ENCODE data around the gene CSNK1G1. TPM values are rescaled to one million over a fixed set of nuclear protein-coding genes. Genes with fewer than 3 reads are reported as not detected.
"Not testable (repeated sequence)": the region's sequence is repeated elsewhere in the genome, so short reads cannot be mapped to it uniquely, and the experiment has no call there.

The CSNK1G1 gene
- total RNA-seq, 5 donors from 2014 or later (not counting 1 experiment from before 2014, with no cell fraction given): 22.3 to 25.6 (median 23.6) TPM

GRCh38 chr15:64122444-64122843 lies 233.5 kb downstream of the CSNK1G1 start:
- ChIA-PET CTCF (no interaction called here), POLR2A (no interaction called here)
- Histone ChIP-seq H3K4me1 (ENCODE audit: control insufficient read depth in 1 of 2, extremely low read depth in 1 of 2, insufficient read depth in 2 of 2, low read length in 2 of 2) (no peaks in the 10 kb centered on the region), H3K27me3 (replicated peaks in 1 of 2; ENCODE audit: control insufficient read depth in 2 of 2, extremely low read depth in 1 of 2, insufficient read depth in 2 of 2, low read length in 1 of 2) (no peaks in the 10 kb centered on the region), H3K9me3 (no peaks in the 10 kb centered on the region), H3K36me3 (ENCODE audit: control insufficient read depth in 2 of 2, extremely low read depth in 1 of 2, insufficient read depth in 1 of 2, low read length in 1 of 2) (peaks cover 23 to 84% of the 10 kb centered on the region in 2 donors), H3K4me3 (ENCODE audit: control insufficient read depth in 1 of 2, extremely low read depth in 1 of 2, low read length in 1 of 2) (no peak overlapping the region), H3K27ac (ENCODE audit: low read length) (no peak overlapping the region)
- Mint-ChIP-seq H3K4me3 (no peak overlapping the region), H3K4me1 (peaks cover 0 to 2% (median 0%) of the 10 kb centered on the region in 3 donors), H3K36me3 (peaks cover 59% of the 10 kb centered on the region), H3K27ac (no peak overlapping the region), H3K9me3 (no peaks in the 10 kb centered on the region), H3K27me3 (no peaks in the 10 kb centered on the region)
- DNase-seq (no peak), ATAC-seq (replicated peaks in 1 of 4) (no peak)
- no CpG with 5 or more reads among the region's 1 CpG for WGBS (ENCODE audit: insufficient coverage)

GRCh38 chr15:64121614-64122013 lies 234.4 kb downstream of the CSNK1G1 start:
- Mint-ChIP-seq H3K27me3 (no peaks in the 10 kb centered on the region), H3K4me3 (no peak overlapping the region), H3K4me1 (peaks cover 0 to 2% (median 0%) of the 10 kb centered on the region in 3 donors), H3K36me3 (peaks cover 52% of the 10 kb centered on the region), H3K27ac (no peak overlapping the region), H3K9me3 (no peaks in the 10 kb centered on the region)
- Histone ChIP-seq H3K27ac (ENCODE audit: low read length) (no peak overlapping the region), H3K36me3 (ENCODE audit: control insufficient read depth in 2 of 2, extremely low read depth in 1 of 2, insufficient read depth in 1 of 2, low read length in 1 of 2) (peaks cover 23 to 83% of the 10 kb centered on the region in 2 donors), H3K4me3 (ENCODE audit: control insufficient read depth in 1 of 2, extremely low read depth in 1 of 2, low read length in 1 of 2) (no peak overlapping the region), H3K4me1 (ENCODE audit: control insufficient read depth in 1 of 2, extremely low read depth in 1 of 2, insufficient read depth in 2 of 2, low read length in 2 of 2) (no peaks in the 10 kb centered on the region), H3K9me3 (no peaks in the 10 kb centered on the region), H3K27me3 (replicated peaks in 1 of 2; ENCODE audit: control insufficient read depth in 2 of 2, extremely low read depth in 1 of 2, insufficient read depth in 2 of 2, low read length in 1 of 2) (no peaks in the 10 kb centered on the region)
- no peak for DNase-seq
- no CpG with 5 or more reads among the region's 4 CpGs for WGBS (ENCODE audit: insufficient coverage)
- POLR2A ChIA-PET: no interaction called here
- no peak for ATAC-seq (replicated peaks in 1 of 4)
- CTCF ChIA-PET: interaction anchor here in 1 of 2 donors (1.1 kb wide), 1 partner anchor 10 kb away, joined by 3 read pairs; no protein-coding TSS in a partner anchor

- not testable (repeated sequence) for H3K4me1 ChIP-seq (ENCODE audit: control insufficient read depth in 1 of 2, extremely low read depth in 1 of 2, insufficient read depth in 2 of 2, low read length in 2 of 2); H3K27ac Mint-ChIP-seq; H3K27me3 ChIP-seq (replicated peaks in 1 of 2; ENCODE audit: control insufficient read depth in 2 of 2, extremely low read depth in 1 of 2, insufficient read depth in 2 of 2, low read length in 1 of 2); H3K27me3 Mint-ChIP-seq; H3K4me1 Mint-ChIP-seq; ATAC-seq (replicated peaks in 1 of 4); H3K9me3 ChIP-seq; DNase-seq; H3K27ac ChIP-seq (ENCODE audit: low read length); H3K4me3 ChIP-seq (ENCODE audit: control insufficient read depth in 1 of 2, extremely low read depth in 1 of 2, low read length in 1 of 2); H3K9me3 Mint-ChIP-seq; H3K4me3 Mint-ChIP-seq
- WGBS (ENCODE audit: insufficient coverage): 100% methylated on average over 1 of the region's 2 CpGs
- ChIA-PET CTCF (interaction anchor here in 1 of 2 donors (0.6 kb wide), 1 partner anchor 1453 kb away, joined by 11 read pairs; no protein-coding TSS in a partner anchor), POLR2A (interaction anchor here in 1 of 2 donors (0.7 kb wide), 1 partner anchor 1166 kb away, joined by 3 read pairs; the partner anchor contains the start of gene PARP16)
- peaks cover 55% of the 10 kb centered on the region for H3K36me3 Mint-ChIP-seq
- peaks cover 23 to 90% of the 10 kb centered on the region in 2 donors for H3K36me3 ChIP-seq (ENCODE audit: control insufficient read depth in 2 of 2, extremely low read depth in 1 of 2, insufficient read depth in 1 of 2, low read length in 1 of 2)
Measured at GRCh38 chr15:64120322-64120721, 235.7 kb downstream of the CSNK1G1 start.

GRCh38 chr15:64117759-64118487 lies 238.1 kb downstream of the CSNK1G1 start:
- no peaks in the 10 kb centered on the region for H3K27me3 ChIP-seq (replicated peaks in 1 of 2; ENCODE audit: control insufficient read depth in 2 of 2, extremely low read depth in 1 of 2, insufficient read depth in 2 of 2, low read length in 1 of 2)
- POLR2A ChIA-PET: interaction anchor here (0.6 kb wide), 2 partner anchors 14 to 68 kb away, joined by 5 read pairs; no protein-coding TSS in a partner anchor
- 94% methylated on average over 2 of the region's 5 CpGs for WGBS (ENCODE audit: insufficient coverage)

More at GRCh38 chr15:64117759-64118487, 238.1 kb downstream of the CSNK1G1 start:
- CTCF ChIA-PET: interaction anchor here in 1 of 2 donors (0.6 kb wide), 1 partner anchor 417 kb away, joined by 3 read pairs; no protein-coding TSS in a partner anchor
- Histone ChIP-seq H3K36me3 (ENCODE audit: control insufficient read depth in 2 of 2, extremely low read depth in 1 of 2, insufficient read depth in 1 of 2, low read length in 1 of 2) (peaks cover 28 to 92% of the 10 kb centered on the region in 2 donors), H3K27ac (ENCODE audit: low read length) (no peak overlapping the region), H3K4me1 (ENCODE audit: control insufficient read depth in 1 of 2, extremely low read depth in 1 of 2, insufficient read depth in 2 of 2, low read length in 2 of 2) (no peaks in the 10 kb centered on the region), H3K4me3 (ENCODE audit: control insufficient read depth in 1 of 2, extremely low read depth in 1 of 2, low read length in 1 of 2) (no peak overlapping the region), H3K9me3 (no peaks in the 10 kb centered on the region)
- H3K4me3 Mint-ChIP-seq: no peak overlapping the region
- no peak for ATAC-seq (replicated peaks in 1 of 4)
- DNase-seq: no peak
- no peaks in the 10 kb centered on the region for H3K9me3 Mint-ChIP-seq
- H3K4me1 Mint-ChIP-seq: peaks cover 0 to 3% (median 1%) of the 10 kb centered on the region in 3 donors
- no peak overlapping the region for H3K27ac Mint-ChIP-seq
- H3K36me3 Mint-ChIP-seq: peaks cover 54% of the 10 kb centered on the region
- no peaks in the 10 kb centered on the region for H3K27me3 Mint-ChIP-seq

Other genes with a start within 250 kb of the CSNK1G1 start
- 1 to 10 TPM in 3 of 5 donors, under 1 TPM in 2; 0.58 to 3.7 (median 1.4) TPM for gene SNX22, start 204.4 kb downstream of the CSNK1G1 start, total RNA-seq
- 100 to 1,000 TPM; 169 to 260 (median 217) TPM for gene PPIB, start 193.2 kb downstream of the CSNK1G1 start, total RNA-seq
- gene PCLAF, start 25.3 kb upstream of the CSNK1G1 start, total RNA-seq: 1 to 10 TPM in 4 of 5 donors, under 1 TPM in 1; 0.96 to 2.4 (median 1.6) TPM
- 10 to 100 TPM; 17.3 to 24.5 (median 21.7) TPM for gene TRIP4, start 31.7 kb upstream of the CSNK1G1 start, total RNA-seq
- 10 to 100 TPM; 52.7 to 81.8 (median 59.3) TPM for gene ZNF609, start 104.4 kb upstream of the CSNK1G1 start, total RNA-seq